GM23338 (cell line): ENCODE data around the gene ZNF275. TPM values are rescaled to one million over a fixed set of nuclear protein-coding genes. Genes with fewer than 3 reads are reported as not detected.

Experiments
- ATAC-seq: fragments of 200-7000 bp; cut with Tn5 transposase; 3 replicates; pipeline ENCODE4 v1.9.1; 2020
- DNase-seq: peaks from one replicate; pipeline ENCODE4 v3.0.0-alpha.2; 2015; ENCODE audit warnings: low spot score
- H2AFZ ChIP-seq: fragments of 200-600 bp; sonication (generic); 2 replicates; pipeline ENCODE4 v1.8.0; 2016; ENCODE audit warnings: antibody characterized with exemption, mild to moderate bottlenecking, moderate library complexity
- H3F3A ChIP-seq: fragments of 200-600 bp; sonication (generic); replicated peaks from 2 replicates; pipeline ENCODE4 v1.8.0; 2017; ENCODE audit warnings: antibody characterized with exemption, mixed run types, low read depth
- H3K27ac ChIP-seq: fragments of 200-600 bp; sonication (generic); 2 replicates; pipeline ENCODE4 v1.6.1; 2016; ENCODE audit warnings: low read depth
- H3K27me3 ChIP-seq: fragments of 200-600 bp; sonication (generic); 2 replicates; pipeline ENCODE4 v1.8.0; 2016; ENCODE audit warnings: mild to moderate bottlenecking, mixed run types, moderate library complexity; ENCODE audit not compliant: insufficient read depth
- H3K36me3 ChIP-seq: fragments of 200-600 bp; sonication (generic); 2 replicates; pipeline ENCODE4 v1.8.0; 2016; ENCODE audit warnings: mild to moderate bottlenecking; ENCODE audit not compliant: insufficient read depth
- H3K4me1 ChIP-seq: fragments of 200-600 bp; sonication (generic); 2 replicates; pipeline ENCODE4 v1.8.0; 2016; ENCODE audit warnings: mild to moderate bottlenecking, moderate library complexity; ENCODE audit not compliant: insufficient read depth
- H3K4me2 ChIP-seq: fragments of 200-600 bp; sonication (generic); 2 replicates; pipeline ENCODE4 v1.7.1; 2017; ENCODE audit warnings: mixed run types
- H3K4me3 ChIP-seq: fragments of 200-600 bp; sonication (generic); 2 replicates; pipeline ENCODE4 v1.6.1; 2016; ENCODE audit warnings: mixed run types
- H3K79me2 ChIP-seq: fragments of 200-600 bp; sonication (generic); replicated peaks from 2 replicates; pipeline ENCODE4 v1.8.0; 2017; ENCODE audit warnings: mild to moderate bottlenecking; ENCODE audit not compliant: insufficient read depth
- H3K9me2 ChIP-seq: fragments of 200-600 bp; sonication (generic); 2 replicates; pipeline ENCODE4 v1.8.0; 2017; ENCODE audit not compliant: insufficient read depth
- H4K20me1 ChIP-seq: fragments of 200-600 bp; sonication (generic); replicated peaks from 2 replicates; pipeline ENCODE4 v1.8.0; 2017; ENCODE audit warnings: mild to moderate bottlenecking; ENCODE audit not compliant: insufficient read depth
- H3K27ac Mint-ChIP-seq: 2 replicates; pipeline ENCODE4 v1.8.0; 2020; ENCODE audit warnings: inconsistent platforms, mild to moderate bottlenecking, moderate library complexity, mixed read lengths
- H3K27me3 Mint-ChIP-seq: 3 replicates; pipeline ENCODE4 v1.8.0; 2022; ENCODE audit warnings: low read depth, mild to moderate bottlenecking, moderate library complexity, mixed read lengths, inconsistent platforms; ENCODE audit not compliant: insufficient read depth, poor library complexity
- H3K36me3 Mint-ChIP-seq: 3 replicates; pipeline ENCODE4 v1.8.0; 2021; ENCODE audit warnings: low read depth, mild to moderate bottlenecking, inconsistent platforms, moderate library complexity, mixed read lengths
- H3K4me1 Mint-ChIP-seq: 3 replicates; pipeline ENCODE4 v1.8.0; 2020; ENCODE audit warnings: mild to moderate bottlenecking, inconsistent platforms, mixed read lengths
- H3K4me3 Mint-ChIP-seq: 3 replicates; pipeline ENCODE4 v1.8.0; 2021; ENCODE audit warnings: moderate library complexity, mild to moderate bottlenecking, inconsistent platforms, mixed read lengths
- H3K9me3 Mint-ChIP-seq: 3 replicates; pipeline ENCODE4 v1.8.0; 2020; ENCODE audit warnings: moderate library complexity, mild to moderate bottlenecking, inconsistent platforms, mixed read lengths
- CREB1 ChIP-seq: fragments of 250-450 bp; sonication (Bioruptor Pico); IDR thresholded peaks from 2 replicates; pipeline ENCODE4 v1.5.0; 2020; ENCODE audit warnings: low read depth, mild to moderate bottlenecking, moderate library complexity
- EZH2 ChIP-seq: fragments of 200-600 bp; sonication (generic); IDR thresholded peaks from one replicate; pipeline ENCODE4 v1.8.0; 2017; ENCODE audit warnings: antibody characterized with exemption, mild to moderate bottlenecking, low read depth; ENCODE audit not compliant: unreplicated experiment
- EZH2phosphoT487 ChIP-seq: fragments of 200-600 bp; sonication (generic); IDR thresholded peaks from one replicate; pipeline ENCODE4 v1.8.1; 2018; ENCODE audit warnings: antibody characterized with exemption; ENCODE audit not compliant: unreplicated experiment
- JUNB ChIP-seq: IDR thresholded peaks from one replicate; pipeline ENCODE4 v1.6.1; 2016; ENCODE audit warnings: antibody characterized with exemption; ENCODE audit not compliant: unreplicated experiment
- NANOG ChIP-seq: IDR thresholded peaks from 2 replicates; pipeline ENCODE4 v1.6.1; 2016; ENCODE audit warnings: antibody characterized with exemption, borderline replicate concordance
- POLR2AphosphoS5 ChIP-seq: IDR thresholded peaks from 2 replicates; pipeline ENCODE4 v1.6.1; 2016; ENCODE audit warnings: antibody characterized with exemption, low read depth
- STAT1 ChIP-seq: IDR thresholded peaks from one replicate; pipeline ENCODE4 v1.6.1; 2016; ENCODE audit warnings: antibody characterized with exemption; ENCODE audit not compliant: unreplicated experiment
- ZNF114 ChIP-seq: fragments of 250-450 bp; sonication (Bioruptor Pico); IDR thresholded peaks from 2 replicates; pipeline ENCODE4 v1.5.0; 2020; ENCODE audit warnings: mild to moderate bottlenecking, moderate library complexity
- ZNF331 ChIP-seq: fragments of 250-450 bp; sonication (Bioruptor Pico); IDR thresholded peaks from 2 replicates; pipeline ENCODE4 v1.5.0; 2020; ENCODE audit warnings: low read depth, mild to moderate bottlenecking, moderate library complexity
- polyA plus RNA-seq: library from polyadenylated mRNA; unstranded; fragments of >200 nt; fragmentation: Nextera tagmentation; extraction: Ambion mirVana; gene quantifications from 2 replicates; pipeline ENCODE4 v1.2.1, GENCODE V29; 2016
- total RNA-seq: library from RNA; depleted of rRNA; stranded (reverse); fragments of >200 nt; shearing (Covaris generic); gene quantifications from 2 replicates; pipeline ENCODE4 v1.2.3, GENCODE V29; 2014
- TF ChIP-seq, protein P1 (sequence below), 2 experiments: fragments of 200-600 bp in 1 of 2; sonication (generic) in 1 of 2; conservative IDR thresholded peaks; 2 replicates each; pipeline versions ENCODE4 v1.5.1 to v1.6.1; 2016 to 2017; ENCODE audit warnings: antibody characterized with exemption in 2 of 2, low read depth in 2 of 2, mild to moderate bottlenecking in 2 of 2, moderate library complexity in 1 of 2
- TF ChIP-seq, protein P2 (sequence below): fragments of 250-450 bp; sonication (Bioruptor Pico); IDR thresholded peaks from 2 replicates; pipeline ENCODE4 v1.5.0; 2020; ENCODE audit warnings: mild to moderate bottlenecking, moderate library complexity
- TF ChIP-seq, protein P3 (sequence below): IDR thresholded peaks from one replicate; pipeline ENCODE4 v1.6.1; 2018; ENCODE audit warnings: antibody characterized with exemption; ENCODE audit not compliant: unreplicated experiment
- TF ChIP-seq, protein P4 (sequence below): IDR thresholded peaks from 2 replicates; pipeline ENCODE4 v1.6.1; 2016; ENCODE audit warnings: antibody characterized with exemption

ZNF275 gene
- total and polyA plus RNA-seq, 2 experiments from 2014 or later, result 3.2 to 12.3 TPM

DNA sequence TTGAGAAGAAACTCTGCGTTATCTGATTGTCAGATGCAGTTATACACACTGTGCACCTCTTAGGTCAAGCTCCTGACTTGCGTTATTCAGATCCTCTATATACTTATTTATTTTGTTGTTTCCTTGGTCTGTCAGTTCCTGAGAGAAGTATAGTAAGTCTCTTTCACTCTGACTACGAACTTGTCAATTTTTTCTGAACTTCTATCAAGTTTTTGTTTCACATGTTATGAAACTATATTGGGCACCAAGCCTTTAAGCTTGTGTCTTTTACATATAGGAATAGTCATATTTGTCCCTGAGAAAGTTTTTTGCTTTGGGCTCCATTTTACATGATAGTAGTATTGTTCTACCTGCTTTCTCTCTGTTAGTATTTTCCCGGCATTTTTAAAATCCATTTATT lies 31.7 kb downstream of the ZNF275 start:
- Histone ChIP-seq H3K4me2 (no peak overlapping the region), H3K27me3 (no peaks in the 10 kb centered on the region), H3K79me2 (no peaks in the 10 kb centered on the region), H3K9me2 (no peaks in the 10 kb centered on the region), H3K4me1 (no peaks in the 10 kb centered on the region), H3K4me3 (no peak overlapping the region), H3F3A (no peaks in the 10 kb centered on the region), H3K36me3 (no peaks in the 10 kb centered on the region), H4K20me1 (no peaks in the 10 kb centered on the region), H3K27ac (no peak overlapping the region), H2AFZ (no peak overlapping the region)
- Mint-ChIP-seq H3K9me3 (no peaks in the 10 kb centered on the region), H3K4me1 (no peaks in the 10 kb centered on the region), H3K27ac (no peak overlapping the region), H3K4me3 (no peak overlapping the region), H3K36me3 (no peaks in the 10 kb centered on the region), H3K27me3 (no peaks in the 10 kb centered on the region)
- ATAC-seq, result no peak
- TF ChIP-seq, protein P1, sequence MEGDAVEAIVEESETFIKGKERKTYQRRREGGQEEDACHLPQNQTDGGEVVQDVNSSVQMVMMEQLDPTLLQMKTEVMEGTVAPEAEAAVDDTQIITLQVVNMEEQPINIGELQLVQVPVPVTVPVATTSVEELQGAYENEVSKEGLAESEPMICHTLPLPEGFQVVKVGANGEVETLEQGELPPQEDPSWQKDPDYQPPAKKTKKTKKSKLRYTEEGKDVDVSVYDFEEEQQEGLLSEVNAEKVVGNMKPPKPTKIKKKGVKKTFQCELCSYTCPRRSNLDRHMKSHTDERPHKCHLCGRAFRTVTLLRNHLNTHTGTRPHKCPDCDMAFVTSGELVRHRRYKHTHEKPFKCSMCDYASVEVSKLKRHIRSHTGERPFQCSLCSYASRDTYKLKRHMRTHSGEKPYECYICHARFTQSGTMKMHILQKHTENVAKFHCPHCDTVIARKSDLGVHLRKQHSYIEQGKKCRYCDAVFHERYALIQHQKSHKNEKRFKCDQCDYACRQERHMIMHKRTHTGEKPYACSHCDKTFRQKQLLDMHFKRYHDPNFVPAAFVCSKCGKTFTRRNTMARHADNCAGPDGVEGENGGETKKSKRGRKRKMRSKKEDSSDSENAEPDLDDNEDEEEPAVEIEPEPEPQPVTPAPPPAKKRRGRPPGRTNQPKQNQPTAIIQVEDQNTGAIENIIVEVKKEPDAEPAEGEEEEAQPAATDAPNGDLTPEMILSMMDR (conservative IDR thresholded peaks at IDR 0.05; ENCODE audit: low read depth in 2 of 2), result no peak
- TF ChIP-seq CREB1 (no peak), POLR2AphosphoS5 (no peak), EZH2 (no peak), STAT1 (no peak), EZH2phosphoT487 (no peak), ZNF331 (CRISPR knock-in tag) (no peak), JUNB (no peak), NANOG (no peak), ZNF114 (no peak)
- TF ChIP-seq, protein P2, sequence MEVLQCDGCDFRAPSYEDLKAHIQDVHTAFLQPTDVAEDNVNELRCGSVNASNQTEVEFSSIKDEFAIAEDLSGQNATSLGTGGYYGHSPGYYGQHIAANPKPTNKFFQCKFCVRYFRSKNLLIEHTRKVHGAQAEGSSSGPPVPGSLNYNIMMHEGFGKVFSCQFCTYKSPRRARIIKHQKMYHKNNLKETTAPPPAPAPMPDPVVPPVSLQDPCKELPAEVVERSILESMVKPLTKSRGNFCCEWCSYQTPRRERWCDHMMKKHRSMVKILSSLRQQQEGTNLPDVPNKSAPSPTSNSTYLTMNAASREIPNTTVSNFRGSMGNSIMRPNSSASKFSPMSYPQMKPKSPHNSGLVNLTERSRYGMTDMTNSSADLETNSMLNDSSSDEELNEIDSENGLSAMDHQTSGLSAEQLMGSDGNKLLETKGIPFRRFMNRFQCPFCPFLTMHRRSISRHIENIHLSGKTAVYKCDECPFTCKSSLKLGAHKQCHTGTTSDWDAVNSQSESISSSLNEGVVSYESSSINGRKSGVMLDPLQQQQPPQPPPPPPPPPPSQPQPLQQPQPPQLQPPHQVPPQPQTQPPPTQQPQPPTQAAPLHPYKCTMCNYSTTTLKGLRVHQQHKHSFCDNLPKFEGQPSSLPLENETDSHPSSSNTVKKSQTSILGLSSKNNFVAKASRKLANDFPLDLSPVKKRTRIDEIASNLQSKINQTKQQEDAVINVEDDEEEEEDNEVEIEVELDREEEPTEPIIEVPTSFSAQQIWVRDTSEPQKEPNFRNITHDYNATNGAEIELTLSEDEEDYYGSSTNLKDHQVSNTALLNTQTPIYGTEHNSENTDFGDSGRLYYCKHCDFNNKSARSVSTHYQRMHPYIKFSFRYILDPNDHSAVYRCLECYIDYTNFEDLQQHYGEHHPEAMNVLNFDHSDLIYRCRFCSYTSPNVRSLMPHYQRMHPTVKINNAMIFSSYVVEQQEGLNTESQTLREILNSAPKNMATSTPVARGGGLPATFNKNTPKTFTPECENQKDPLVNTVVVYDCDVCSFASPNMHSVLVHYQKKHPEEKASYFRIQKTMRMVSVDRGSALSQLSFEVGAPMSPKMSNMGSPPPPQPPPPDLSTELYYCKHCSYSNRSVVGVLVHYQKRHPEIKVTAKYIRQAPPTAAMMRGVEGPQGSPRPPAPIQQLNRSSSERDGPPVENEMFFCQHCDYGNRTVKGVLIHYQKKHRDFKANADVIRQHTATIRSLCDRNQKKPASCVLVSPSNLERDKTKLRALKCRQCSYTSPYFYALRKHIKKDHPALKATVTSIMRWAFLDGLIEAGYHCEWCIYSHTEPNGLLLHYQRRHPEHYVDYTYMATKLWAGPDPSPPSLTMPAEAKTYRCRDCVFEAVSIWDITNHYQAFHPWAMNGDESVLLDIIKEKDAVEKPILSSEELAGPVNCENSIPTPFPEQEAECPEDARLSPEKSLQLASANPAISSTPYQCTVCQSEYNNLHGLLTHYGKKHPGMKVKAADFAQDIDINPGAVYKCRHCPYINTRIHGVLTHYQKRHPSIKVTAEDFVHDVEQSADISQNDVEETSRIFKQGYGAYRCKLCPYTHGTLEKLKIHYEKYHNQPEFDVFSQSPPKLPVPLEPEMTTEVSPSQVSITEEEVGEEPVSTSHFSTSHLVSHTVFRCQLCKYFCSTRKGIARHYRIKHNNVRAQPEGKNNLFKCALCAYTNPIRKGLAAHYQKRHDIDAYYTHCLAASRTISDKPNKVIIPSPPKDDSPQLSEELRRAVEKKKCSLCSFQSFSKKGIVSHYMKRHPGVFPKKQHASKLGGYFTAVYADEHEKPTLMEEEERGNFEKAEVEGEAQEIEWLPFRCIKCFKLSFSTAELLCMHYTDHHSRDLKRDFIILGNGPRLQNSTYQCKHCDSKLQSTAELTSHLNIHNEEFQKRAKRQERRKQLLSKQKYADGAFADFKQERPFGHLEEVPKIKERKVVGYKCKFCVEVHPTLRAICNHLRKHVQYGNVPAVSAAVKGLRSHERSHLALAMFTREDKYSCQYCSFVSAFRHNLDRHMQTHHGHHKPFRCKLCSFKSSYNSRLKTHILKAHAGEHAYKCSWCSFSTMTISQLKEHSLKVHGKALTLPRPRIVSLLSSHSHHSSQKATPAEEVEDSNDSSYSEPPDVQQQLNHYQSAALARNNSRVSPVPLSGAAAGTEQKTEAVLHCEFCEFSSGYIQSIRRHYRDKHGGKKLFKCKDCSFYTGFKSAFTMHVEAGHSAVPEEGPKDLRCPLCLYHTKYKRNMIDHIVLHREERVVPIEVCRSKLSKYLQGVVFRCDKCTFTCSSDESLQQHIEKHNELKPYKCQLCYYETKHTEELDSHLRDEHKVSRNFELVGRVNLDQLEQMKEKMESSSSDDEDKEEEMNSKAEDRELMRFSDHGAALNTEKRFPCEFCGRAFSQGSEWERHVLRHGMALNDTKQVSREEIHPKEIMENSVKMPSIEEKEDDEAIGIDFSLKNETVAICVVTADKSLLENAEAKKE (CRISPR knock-in tag), result no peak
- TF ChIP-seq, protein P3, sequence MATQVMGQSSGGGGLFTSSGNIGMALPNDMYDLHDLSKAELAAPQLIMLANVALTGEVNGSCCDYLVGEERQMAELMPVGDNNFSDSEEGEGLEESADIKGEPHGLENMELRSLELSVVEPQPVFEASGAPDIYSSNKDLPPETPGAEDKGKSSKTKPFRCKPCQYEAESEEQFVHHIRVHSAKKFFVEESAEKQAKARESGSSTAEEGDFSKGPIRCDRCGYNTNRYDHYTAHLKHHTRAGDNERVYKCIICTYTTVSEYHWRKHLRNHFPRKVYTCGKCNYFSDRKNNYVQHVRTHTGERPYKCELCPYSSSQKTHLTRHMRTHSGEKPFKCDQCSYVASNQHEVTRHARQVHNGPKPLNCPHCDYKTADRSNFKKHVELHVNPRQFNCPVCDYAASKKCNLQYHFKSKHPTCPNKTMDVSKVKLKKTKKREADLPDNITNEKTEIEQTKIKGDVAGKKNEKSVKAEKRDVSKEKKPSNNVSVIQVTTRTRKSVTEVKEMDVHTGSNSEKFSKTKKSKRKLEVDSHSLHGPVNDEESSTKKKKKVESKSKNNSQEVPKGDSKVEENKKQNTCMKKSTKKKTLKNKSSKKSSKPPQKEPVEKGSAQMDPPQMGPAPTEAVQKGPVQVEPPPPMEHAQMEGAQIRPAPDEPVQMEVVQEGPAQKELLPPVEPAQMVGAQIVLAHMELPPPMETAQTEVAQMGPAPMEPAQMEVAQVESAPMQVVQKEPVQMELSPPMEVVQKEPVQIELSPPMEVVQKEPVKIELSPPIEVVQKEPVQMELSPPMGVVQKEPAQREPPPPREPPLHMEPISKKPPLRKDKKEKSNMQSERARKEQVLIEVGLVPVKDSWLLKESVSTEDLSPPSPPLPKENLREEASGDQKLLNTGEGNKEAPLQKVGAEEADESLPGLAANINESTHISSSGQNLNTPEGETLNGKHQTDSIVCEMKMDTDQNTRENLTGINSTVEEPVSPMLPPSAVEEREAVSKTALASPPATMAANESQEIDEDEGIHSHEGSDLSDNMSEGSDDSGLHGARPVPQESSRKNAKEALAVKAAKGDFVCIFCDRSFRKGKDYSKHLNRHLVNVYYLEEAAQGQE, result no peak
- TF ChIP-seq, protein P4, sequence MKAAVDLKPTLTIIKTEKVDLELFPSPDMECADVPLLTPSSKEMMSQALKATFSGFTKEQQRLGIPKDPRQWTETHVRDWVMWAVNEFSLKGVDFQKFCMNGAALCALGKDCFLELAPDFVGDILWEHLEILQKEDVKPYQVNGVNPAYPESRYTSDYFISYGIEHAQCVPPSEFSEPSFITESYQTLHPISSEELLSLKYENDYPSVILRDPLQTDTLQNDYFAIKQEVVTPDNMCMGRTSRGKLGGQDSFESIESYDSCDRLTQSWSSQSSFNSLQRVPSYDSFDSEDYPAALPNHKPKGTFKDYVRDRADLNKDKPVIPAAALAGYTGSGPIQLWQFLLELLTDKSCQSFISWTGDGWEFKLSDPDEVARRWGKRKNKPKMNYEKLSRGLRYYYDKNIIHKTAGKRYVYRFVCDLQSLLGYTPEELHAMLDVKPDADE, result no peak
- no peak for DNase-seq
